ENCODE data around the gene ZNF580. TPM values are rescaled to one million over a fixed set of nuclear protein-coding genes. Genes with fewer than 3 reads are reported as not detected.

ZNF580 gene
- total and polyA plus RNA-seq, 2 of the 13 experiments (the other 11 are each of a cell fraction or from before 2014, with no cell fraction given), result 4.4 to 6.0 TPM

DNA sequence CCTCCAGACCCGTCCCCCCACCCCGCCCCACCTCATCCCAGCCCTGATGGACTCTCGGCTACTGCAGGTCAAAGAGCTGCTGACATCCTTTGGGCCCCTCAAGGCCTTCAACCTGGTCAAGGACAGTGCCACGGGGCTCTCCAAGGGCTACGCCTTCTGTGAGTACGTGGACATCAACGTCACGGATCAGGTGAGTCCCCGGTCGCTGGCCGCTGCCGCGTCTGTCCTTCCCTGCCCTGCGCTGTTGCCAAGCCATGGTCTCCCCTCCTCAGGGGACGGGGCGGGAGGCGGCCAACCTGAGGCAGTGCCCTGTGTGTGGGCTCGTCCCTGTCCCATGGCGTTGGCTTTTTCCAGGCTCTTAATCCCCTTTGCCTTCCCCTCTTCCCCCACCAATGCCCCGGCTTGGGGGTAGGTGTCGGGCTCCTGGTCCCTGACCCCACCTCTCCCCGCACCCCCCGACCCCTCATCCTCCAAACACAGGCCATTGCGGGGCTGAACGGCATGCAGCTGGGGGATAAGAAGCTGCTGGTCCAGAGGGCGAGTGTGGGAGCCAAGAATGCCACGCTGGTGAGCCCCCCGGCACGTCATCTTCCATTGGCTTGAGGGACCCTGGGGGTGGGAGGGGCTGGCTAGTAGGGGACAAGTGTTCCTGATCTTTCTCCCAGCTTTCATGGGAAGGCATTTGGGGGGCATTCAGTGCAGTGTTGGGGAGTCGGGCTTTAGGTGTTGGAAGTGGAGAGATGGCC, 28.0 kb downstream of the ZNF580 start:
- intact Hi-C loops (cut with micrococcal nuclease; ENCODE audit: unreplicated experiment) (no loop called here), in situ Hi-C loops (cut with HindIII; ENCODE audit: extremely low pct_ligation_motif_present, low pct_unique_long_range_greater_than_20kb) (no loop called here)
- WGBS (ENCODE audit: low lambda C conversion rate), result 93% methylated on average over 18 of the region's 30 CpGs
- no peak overlapping the region for H3K27ac ChIP-seq (ENCODE audit: extremely low read length, insufficient read depth, low read length)
- ChIA-PET CTCF (ENCODE audit: low intra/inter-chr PET ratio, low total read pairs) (no interaction called here), POLR2A (interaction anchor here (0.9 to 1.0 kb wide), 2 partner anchors 14 kb away, joined by 4 to 5 read pairs; partner anchors contain the start of gene U2AF2)
- ATAC-seq (no peak), FAIRE-seq (no peak), DNase-seq (ENCODE audit: low spot score) (no peak)
- no peak overlapping the region for H3K4me2 ChIP-seq (ENCODE audit: low read depth, low read length)
- no peaks in the 10 kb centered on the region for H3K27me3 ChIP-seq (ENCODE audit: control insufficient read depth in 1 of 2, insufficient read depth in 2 of 2, low read length in 2 of 2)
- peaks cover 48 to 74% of the 10 kb centered on the region in 2 experiments for H3K36me3 ChIP-seq (replicated peaks in 1 of 2; ENCODE audit: control insufficient read depth in 1 of 2, insufficient read depth in 2 of 2, low read length in 2 of 2)
- no peak overlapping the region for H3K9ac ChIP-seq (ENCODE audit: insufficient read depth, low read depth, low read length)
- H4K20me1 ChIP-seq (ENCODE audit: insufficient read depth, low read length), result peaks cover 59% of the 10 kb centered on the region
- peaks cover 54% of the 10 kb centered on the region for H3K79me2 ChIP-seq (ENCODE audit: insufficient read depth, low read length)
- no peak overlapping the region for H2AFZ ChIP-seq (ENCODE audit: low read length)
- H3K4me3 ChIP-seq (replicated peaks in 1 of 3; ENCODE audit: insufficient read depth in 1 of 3, low read depth in 2 of 3, low read length in 3 of 3), result no peak overlapping the region
- no peak for TF ChIP-seq PLSCR1 (CRISPR knock-in tag; IDR thresholded peaks at IDR 0.05; ENCODE audit: borderline replicate concordance)
- peak; percentile 61 for TF ChIP-seq AGO2 (optimal IDR thresholded peaks at IDR 0.05; ENCODE audit: low read depth, low read length)
- no TSS peak for BruUV-seq (replicated peaks)
- H3K4me1 ChIP-seq (ENCODE audit: insufficient read depth, low read length), result peaks cover 18% of the 10 kb centered on the region
- no peaks in the 10 kb centered on the region for H3K9me3 ChIP-seq (ENCODE audit: low read length)

GRCh38 chr19:55669418-55670279, 28.8 kb downstream of the ZNF580 start:
- WGBS (ENCODE audit: low lambda C conversion rate), result 94% methylated on average over 37 of the region's 43 CpGs
- no peak overlapping the region for H3K9ac ChIP-seq (ENCODE audit: insufficient read depth, low read depth, low read length)
- intact Hi-C loops (cut with micrococcal nuclease; ENCODE audit: unreplicated experiment) (no loop called here), in situ Hi-C loops (cut with HindIII; ENCODE audit: extremely low pct_ligation_motif_present, low pct_unique_long_range_greater_than_20kb) (no loop called here)
- H3K9me3 ChIP-seq (ENCODE audit: low read length), result no peaks in the 10 kb centered on the region
- H3K36me3 ChIP-seq (replicated peaks in 1 of 2; ENCODE audit: control insufficient read depth in 1 of 2, insufficient read depth in 2 of 2, low read length in 2 of 2), result peaks cover 42 to 66% of the 10 kb centered on the region in 2 experiments; a peak in 4 of 5 replicates
- TF ChIP-seq ZNF333 (CRISPR knock-in tag; IDR thresholded peaks at IDR 0.05; ENCODE audit: borderline replicate concordance), result no peak
- 0 out of 4 replicates have a peak, but pooled peaks of 1 of the 2 experiments have one; percentile 23 for TF ChIP-seq POLR2A (IDR thresholded peaks at IDR 0.05; ENCODE audit: insufficient read depth in 1 of 2, low read depth in 2 of 2, low read length in 2 of 2)
- TF ChIP-seq AGO2 (optimal IDR thresholded peaks at IDR 0.05; ENCODE audit: low read depth, low read length), result peak; percentile 59
- TF ChIP-seq ZNF710 (CRISPR knock-in tag; IDR thresholded peaks at IDR 0.05; ENCODE audit: borderline replicate concordance), result no peak
- CTCF ChIA-PET (ENCODE audit: low intra/inter-chr PET ratio, low total read pairs), result no interaction called here
- POLR2A ChIA-PET, result interaction anchor here (1.0 kb wide), 1 partner anchor 15 kb away, joined by 5 read pairs; the partner anchor contains the start of gene U2AF2
- H3K27me3 ChIP-seq (ENCODE audit: control insufficient read depth in 1 of 2, insufficient read depth in 2 of 2, low read length in 2 of 2), result no peaks in the 10 kb centered on the region
- no peak for ATAC-seq
- H3K79me2 ChIP-seq (ENCODE audit: insufficient read depth, low read length), result peaks cover 54% of the 10 kb centered on the region
- H3K4me3 ChIP-seq (replicated peaks in 1 of 3; ENCODE audit: insufficient read depth in 1 of 3, low read depth in 2 of 3, low read length in 3 of 3), result no peak overlapping the region
- peaks cover 54% of the 10 kb centered on the region for H4K20me1 ChIP-seq (ENCODE audit: insufficient read depth, low read length)
- peaks cover 23% of the 10 kb centered on the region for H3K4me1 ChIP-seq (ENCODE audit: insufficient read depth, low read length)
- FAIRE-seq, result no peak
- no TSS peak for BruUV-seq (replicated peaks)
- H3K4me2 ChIP-seq (ENCODE audit: low read depth, low read length), result no peak overlapping the region
- H3K27ac ChIP-seq (ENCODE audit: extremely low read length, insufficient read depth, low read length), result no peak overlapping the region
- no peak overlapping the region for H2AFZ ChIP-seq (ENCODE audit: low read length)
- no peak for DNase-seq (ENCODE audit: low spot score)
